GM12891 (cell line): ENCODE data around the gene ZC3H13.

Experiments used
- POLR2A ChIP-seq: IDR thresholded peaks from 2 replicates; pipeline ENCODE4 v1.6.1; 2011; ENCODE audit warnings: low read depth, low read length, control low read depth
- POLR2AphosphoS5 ChIP-seq: IDR thresholded peaks from 2 replicates; pipeline ENCODE4 v1.6.1; 2011; ENCODE audit warnings: low read depth, low read length, control low read depth
- SPI1 ChIP-seq: IDR thresholded peaks from 2 replicates; pipeline ENCODE4 v1.6.1; 2011; ENCODE audit warnings: low read depth, low read length, control low read depth
- TAF1 ChIP-seq: IDR thresholded peaks from 2 replicates; pipeline ENCODE4 v1.6.1; 2011; ENCODE audit warnings: low read depth, low read length, control low read depth

DNA sequence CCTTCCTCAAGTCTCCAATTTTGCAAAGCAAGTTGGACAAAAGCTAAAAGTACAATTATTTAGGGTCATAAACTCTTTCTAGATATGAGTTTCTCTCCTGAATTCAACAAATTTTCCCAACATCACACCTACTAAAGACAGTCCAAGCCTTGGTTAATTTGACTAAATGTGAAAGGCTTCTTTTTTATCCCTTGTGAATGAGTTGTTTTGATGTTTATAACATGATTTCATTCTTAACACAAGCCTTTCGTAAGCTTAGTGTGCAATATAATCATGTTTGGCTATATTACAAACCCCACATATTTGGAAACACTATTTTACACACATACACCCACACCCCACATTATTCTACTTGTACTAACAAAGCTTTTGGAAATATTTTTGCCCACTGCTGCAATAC, 57.3 kb downstream of the ZC3H13 start:
- no peak for TF ChIP-seq POLR2AphosphoS5
- TF ChIP-seq SPI1, result no peak
- TF ChIP-seq POLR2A, result no peak
- no peak for TF ChIP-seq TAF1
